Right lung (tissue), 5 donors: ENCODE results near the gene MRPS18A. TPM values are rescaled to one million over a fixed set of nuclear protein-coding genes. Genes with fewer than 3 reads are reported as not detected.

Source experiments
- polyA plus RNA-seq, 5 donors: library from polyadenylated mRNA; unstranded; fragments of 120-200 nt; gene quantifications; one replicate each; pipeline versions ENCODE4 v1.2.1 to v1.2.3, GENCODE V29; 2013; ENCODE audit warnings: inconsistent platforms in 1 of 5, low replicate concordance in 1 of 5; ENCODE audit not compliant: insufficient read length in 5 of 5, insufficient read depth in 1 of 5

Gene MRPS18A
- polyA plus RNA-seq, 5 donors: 39.0 to 49.7 (median 42.9) TPM

Other genes starting within 250 kb of the MRPS18A start
- 1 to 10 TPM; 1.2 to 2.6 (median 1.8) TPM for gene DLK2, start 232.2 kb downstream of the MRPS18A start, polyA plus RNA-seq
- 10 to 100 TPM; 32.6 to 45.4 (median 42.9) TPM for gene TJAP1, start 210.2 kb downstream of the MRPS18A start, polyA plus RNA-seq
- 1 to 10 TPM in 1 of 5 donors, under 1 TPM in 4; 0.20 to 1.0 (median 0.58) TPM for gene LRRC73, start 177.4 kb downstream of the MRPS18A start, polyA plus RNA-seq
- gene YIPF3, start 170.9 kb downstream of the MRPS18A start, polyA plus RNA-seq: 100 to 1,000 TPM; 120 to 150 (median 135) TPM
- 10 to 100 TPM; 33.8 to 37.9 (median 37.0) TPM for gene POLR1C, start 170.7 kb downstream of the MRPS18A start, polyA plus RNA-seq
- gene XPO5, start 111.8 kb downstream of the MRPS18A start, polyA plus RNA-seq: 10 to 100 TPM; 35.9 to 43.0 (median 40.6) TPM
- 10 to 100 TPM; 16.0 to 29.0 (median 22.4) TPM for gene POLH, start 111.6 kb downstream of the MRPS18A start, polyA plus RNA-seq
- gene GTPBP2, start 58.5 kb downstream of the MRPS18A start, polyA plus RNA-seq: 10 to 100 TPM; 61.2 to 70.9 (median 61.7) TPM
- 10 to 100 TPM; 22.7 to 28.3 (median 25.9) TPM for gene MAD2L1BP, start 52.0 kb downstream of the MRPS18A start, polyA plus RNA-seq
- 1 to 10 TPM; 2.3 to 4.9 (median 3.6) TPM for gene RSPH9, start 42.8 kb downstream of the MRPS18A start, polyA plus RNA-seq
- gene VEGFA, start 82.4 kb upstream of the MRPS18A start, polyA plus RNA-seq: 100 to 1,000 TPM; 215 to 361 (median 293) TPM